Mammary epithelial cell (primary cell): ENCODE measurements around the gene LTA.

Experiments used
- CTCF ChIP-seq, 2 donors: IDR thresholded peaks in 1 of 2; conservative IDR thresholded peaks in 1 of 2; 2 replicates each; pipeline ENCODE4 v1.5.1; 2011 to 2012; ENCODE audit warnings: inconsistent platforms in 2 of 2, low read length in 2 of 2, mild to moderate bottlenecking in 2 of 2, control low read depth in 1 of 2, low read depth in 1 of 2; ENCODE audit not compliant: insufficient read depth in 1 of 2; ENCODE audit errors: extremely low read depth in 1 of 2
- EZH2 ChIP-seq: IDR thresholded peaks from 2 replicates; pipeline ENCODE4 v1.6.1; 2012; ENCODE audit warnings: low read length, inconsistent platforms, borderline replicate concordance

GRCh38 chr6:31541059-31541657, 30.9 kb upstream of the LTA start:
- peak in 1 of 2 donors; percentile 7 for TF ChIP-seq CTCF (conservative IDR thresholded peaks at IDR 0.05 in 1 of 2, IDR thresholded peaks at IDR 0.05 in 1 of 2; ENCODE audit: extremely low read depth in 1 of 2, insufficient read depth in 1 of 2, low read depth in 1 of 2, low read length in 2 of 2)
- no peak for TF ChIP-seq EZH2
